ENCODE measurements around the gene AMDHD2.
"Not testable (repeated sequence)": the region's sequence is repeated elsewhere in the genome, so short reads cannot be mapped to it uniquely, and the experiment has no call there.

AMDHD2 gene

GRCh38 chr16:2531696-2532493 lies 11.7 kb downstream of the AMDHD2 start:
- DNase-seq (ENCODE audit: low read depth in 2 of 3, low spot score in 1 of 3) = peak; percentile 93 to 97 (median 95)

- DNase-seq (ENCODE audit: low read depth in 2 of 3, low spot score in 1 of 3) = peak in 2 of 3 donors; percentile 41 to 50
These were observed 12.4 kb downstream of the AMDHD2 start for GRCh38 chr16:2532494-2533141.

GRCh38 chr16:2533142-2533755 lies 13.1 kb downstream of the AMDHD2 start:
- not testable (repeated sequence) for DNase-seq (ENCODE audit: low read depth in 2 of 3, low spot score in 1 of 3)

DNA sequence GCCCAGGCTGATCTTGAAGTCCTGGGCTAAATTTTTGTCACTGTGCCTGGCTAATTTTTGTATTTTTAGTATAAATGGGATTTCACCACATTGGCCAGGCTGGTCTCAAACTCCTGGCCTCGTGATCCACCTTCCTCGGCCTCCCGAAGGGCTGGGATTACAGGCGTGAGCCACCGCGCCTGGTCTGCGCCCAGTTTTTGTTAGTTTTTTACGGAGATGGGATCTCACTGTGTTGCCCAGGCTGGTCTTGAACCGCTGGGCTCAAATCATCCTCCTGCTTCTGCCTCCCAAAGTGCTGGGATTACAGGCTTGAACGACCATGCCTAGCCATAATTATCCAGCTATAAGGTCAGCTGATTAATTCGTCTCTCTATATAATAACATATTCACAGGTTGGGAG lies 13.7 kb downstream of the AMDHD2 start:
- DNase-seq (ENCODE audit: low read depth in 2 of 3, low spot score in 1 of 3) = no peak

GRCh38 chr16:2534335-2534734 lies 14.2 kb downstream of the AMDHD2 start:
- DNase-seq (ENCODE audit: low read depth in 2 of 3, low spot score in 1 of 3) = not testable (repeated sequence)

DNA sequence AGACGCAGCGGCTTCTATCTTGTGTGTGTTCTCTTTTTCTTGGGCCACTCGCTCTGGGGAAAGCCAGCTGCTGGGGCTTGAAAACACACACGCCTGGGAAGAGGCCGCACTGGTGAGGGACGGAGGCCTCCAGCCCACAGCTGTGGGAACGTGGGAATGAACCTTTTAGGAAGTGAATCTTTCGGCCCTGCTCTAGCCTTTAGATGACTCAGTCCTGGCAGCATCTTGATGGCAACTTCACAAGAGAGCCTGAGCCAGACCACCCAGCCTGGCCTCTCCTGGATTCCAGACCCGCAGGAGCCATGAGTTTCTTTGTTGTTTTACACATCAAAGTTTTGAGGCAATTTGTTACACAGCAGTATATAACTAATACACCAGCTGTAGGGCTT lies 15.4 kb downstream of the AMDHD2 start:
- DNase-seq (ENCODE audit: low read depth in 2 of 3, low spot score in 1 of 3) = no peak

DNA sequence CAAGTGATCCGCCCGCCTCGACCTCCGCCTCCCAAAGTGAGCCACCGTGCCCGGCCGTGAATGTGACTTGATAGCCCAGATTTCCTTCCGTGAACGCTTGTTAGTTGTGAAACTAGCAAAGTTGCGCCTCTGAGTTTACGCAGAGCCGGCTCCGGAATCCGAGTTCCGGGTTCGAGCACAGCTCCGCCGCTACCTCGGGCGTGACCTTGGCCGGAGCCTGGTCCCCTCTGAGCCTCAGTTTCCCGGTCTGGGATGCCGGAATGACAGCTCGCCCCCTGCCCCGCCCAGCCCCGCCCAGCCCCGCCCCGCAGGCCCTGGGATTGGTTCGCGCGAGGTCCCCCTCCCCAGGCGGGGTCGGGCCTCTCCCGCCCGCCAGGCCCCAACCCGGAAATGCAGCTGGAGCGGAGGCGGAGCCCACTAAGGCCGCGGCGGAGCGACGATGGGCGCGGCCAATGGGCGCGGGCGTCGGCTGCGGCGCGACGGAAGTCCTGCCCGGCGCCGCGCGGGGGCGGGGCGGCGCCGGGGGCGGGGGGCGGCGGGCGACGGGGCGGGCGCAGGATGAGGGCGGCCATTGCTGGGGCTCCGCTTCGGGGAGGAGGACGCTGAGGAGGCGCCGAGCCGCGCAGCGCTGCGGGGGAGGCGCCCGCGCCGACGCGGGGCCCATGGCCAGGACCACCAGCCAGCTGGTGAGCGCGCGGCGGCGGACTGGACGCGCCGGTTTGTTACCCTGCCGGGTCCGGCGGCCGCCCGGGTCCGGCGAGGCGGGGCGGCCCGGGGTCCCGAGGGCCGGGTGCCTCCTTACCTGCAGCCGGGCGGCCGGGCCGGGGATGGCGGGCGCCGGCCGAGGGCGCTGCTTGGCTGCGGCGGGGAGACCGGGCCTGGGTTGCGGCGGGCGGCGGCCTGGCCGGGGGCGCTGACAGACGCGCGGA lies 17.5 kb downstream of the AMDHD2 start, which contains the start of gene PDPK1:
Gene PDPK1 (plus strand): TSS at position 571 of the 929 bp plus-strand sequence. CDS start 92 bp downstream, at position 663.
- DNase-seq (ENCODE audit: low read depth in 2 of 3, low spot score in 1 of 3) = peak; percentile 83 to 93 (median 89)

- DNase-seq (ENCODE audit: low read depth in 2 of 3, low spot score in 1 of 3) = not testable (repeated sequence)
These were observed 19.1 kb downstream of the AMDHD2 start for GRCh38 chr16:2539192-2539844.

DNA sequence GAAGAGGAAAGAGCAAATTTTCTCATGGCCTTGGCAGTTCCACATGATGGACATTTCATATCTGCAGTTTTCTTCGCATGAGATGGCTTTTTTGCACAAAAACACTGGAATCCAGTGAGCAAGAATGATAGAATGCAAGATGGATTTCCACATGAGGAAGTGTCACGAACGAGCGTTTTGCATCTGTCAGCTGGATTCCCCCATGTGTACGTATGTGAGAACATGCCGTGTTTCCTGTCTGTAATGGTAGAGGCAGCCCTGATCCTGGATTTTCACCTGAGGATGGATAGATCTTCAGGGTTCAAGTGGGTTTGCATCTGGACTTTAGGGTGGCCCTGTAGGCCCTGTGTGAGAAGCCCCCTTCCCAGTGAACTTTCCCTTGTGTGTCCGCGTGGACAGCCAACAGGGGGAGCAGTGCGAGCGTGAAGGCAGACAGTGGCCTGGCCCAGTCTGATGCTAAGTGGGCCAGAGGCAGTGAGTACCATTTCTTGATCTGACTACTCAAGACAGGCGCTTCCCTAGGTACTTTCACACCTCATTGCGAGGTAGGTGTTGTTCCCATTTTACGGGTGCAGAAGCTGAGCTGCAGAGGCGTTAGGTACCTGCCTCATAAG lies 19.8 kb downstream of the AMDHD2 start:
- DNase-seq (ENCODE audit: low read depth in 2 of 3, low spot score in 1 of 3) = peak in 1 of 3 donors; percentile 30

DNA sequence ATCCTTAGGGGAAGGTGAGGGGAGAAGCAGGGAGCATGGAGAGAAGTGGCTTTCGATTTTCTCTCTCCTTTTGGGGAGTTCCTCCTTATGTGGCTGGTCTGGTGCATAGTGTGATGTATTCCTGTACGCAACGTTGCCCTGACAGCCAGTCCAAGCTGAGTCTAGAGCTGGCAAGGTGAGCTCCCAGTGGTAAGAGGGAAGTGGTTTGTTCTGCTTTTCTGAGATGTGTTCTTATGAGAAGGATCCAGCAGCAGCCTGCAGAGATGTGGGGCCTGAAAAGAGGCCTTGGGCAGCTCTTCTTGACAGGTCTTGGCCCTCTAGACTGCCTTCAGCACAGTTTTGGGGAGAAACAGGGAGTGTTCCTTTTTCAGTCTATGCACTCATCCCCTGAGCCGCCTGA lies 20.7 kb downstream of the AMDHD2 start:
- DNase-seq (ENCODE audit: low read depth in 2 of 3, low spot score in 1 of 3) = not testable (repeated sequence)

DNA sequence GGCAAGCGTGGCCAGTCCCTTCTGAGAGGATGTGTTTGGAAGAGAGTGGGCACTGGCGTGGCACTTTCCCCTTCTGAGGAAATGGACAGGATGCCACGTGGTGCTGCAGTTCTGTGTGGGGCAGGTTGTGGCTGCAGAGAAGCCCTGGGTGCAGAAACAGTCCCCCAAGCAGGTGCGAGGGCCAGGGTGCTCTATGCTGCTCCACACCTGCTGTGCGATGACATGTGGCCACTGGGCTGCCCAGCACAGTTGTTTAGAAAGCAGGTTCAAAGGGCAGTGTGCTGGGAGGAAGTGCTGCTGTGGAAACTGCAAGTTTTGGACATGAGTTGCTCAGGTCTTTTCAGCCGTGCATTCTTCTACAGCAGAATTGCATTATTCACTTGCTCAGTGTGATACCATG lies 21.2 kb downstream of the AMDHD2 start:
- not testable (repeated sequence) for DNase-seq (ENCODE audit: low read depth in 2 of 3, low spot score in 1 of 3)

DNA sequence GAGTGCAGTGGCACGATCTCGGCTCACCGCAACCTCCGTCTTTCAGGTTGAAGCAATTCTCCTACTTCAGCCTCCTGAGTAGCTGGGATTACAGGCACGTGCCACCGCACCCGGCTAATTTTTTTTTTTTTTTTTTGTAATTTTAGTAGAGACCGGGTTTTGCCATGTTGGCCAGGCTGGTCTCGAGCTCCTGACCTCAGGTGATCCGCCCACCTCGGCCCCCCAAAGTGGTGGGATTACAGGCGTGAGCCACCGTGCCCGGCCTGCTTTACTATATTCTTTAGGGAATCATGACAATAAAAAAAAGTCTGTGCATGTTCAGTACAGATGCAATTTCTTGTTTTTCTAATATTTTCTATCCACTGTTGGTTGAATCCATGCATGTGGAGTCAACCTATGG lies 23.6 kb downstream of the AMDHD2 start:
- not testable (repeated sequence) for DNase-seq (ENCODE audit: low read depth in 2 of 3, low spot score in 1 of 3)

- DNase-seq (ENCODE audit: low read depth in 2 of 3, low spot score in 1 of 3) = not testable (repeated sequence)
These were observed 30.2 kb downstream of the AMDHD2 start for GRCh38 chr16:2550283-2550878.

DNA sequence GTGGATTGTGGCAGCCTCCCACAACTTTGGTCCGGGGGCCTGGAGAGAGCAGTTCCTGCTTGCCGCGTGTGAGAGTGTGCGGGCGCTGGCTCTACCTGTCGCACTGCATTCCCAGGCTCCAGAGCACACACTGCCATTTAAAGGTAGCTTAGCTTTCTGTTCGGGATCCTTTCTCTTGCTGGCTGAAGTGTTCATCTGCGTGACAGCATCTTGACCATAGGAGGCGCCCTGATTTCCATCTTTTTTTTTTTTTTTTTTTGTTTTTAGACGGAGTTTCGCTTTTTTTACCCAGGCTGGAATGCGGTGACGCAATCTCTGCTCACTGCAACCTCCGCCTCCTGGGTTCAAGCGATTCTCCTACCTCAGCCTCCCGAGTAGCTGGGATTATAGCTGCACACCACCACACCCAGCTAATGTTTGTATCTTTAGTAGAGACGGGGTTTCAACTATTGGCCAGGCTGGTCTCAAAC lies 31.3 kb downstream of the AMDHD2 start:
- not testable (repeated sequence) for DNase-seq (ENCODE audit: low read depth in 2 of 3, low spot score in 1 of 3)

DNA sequence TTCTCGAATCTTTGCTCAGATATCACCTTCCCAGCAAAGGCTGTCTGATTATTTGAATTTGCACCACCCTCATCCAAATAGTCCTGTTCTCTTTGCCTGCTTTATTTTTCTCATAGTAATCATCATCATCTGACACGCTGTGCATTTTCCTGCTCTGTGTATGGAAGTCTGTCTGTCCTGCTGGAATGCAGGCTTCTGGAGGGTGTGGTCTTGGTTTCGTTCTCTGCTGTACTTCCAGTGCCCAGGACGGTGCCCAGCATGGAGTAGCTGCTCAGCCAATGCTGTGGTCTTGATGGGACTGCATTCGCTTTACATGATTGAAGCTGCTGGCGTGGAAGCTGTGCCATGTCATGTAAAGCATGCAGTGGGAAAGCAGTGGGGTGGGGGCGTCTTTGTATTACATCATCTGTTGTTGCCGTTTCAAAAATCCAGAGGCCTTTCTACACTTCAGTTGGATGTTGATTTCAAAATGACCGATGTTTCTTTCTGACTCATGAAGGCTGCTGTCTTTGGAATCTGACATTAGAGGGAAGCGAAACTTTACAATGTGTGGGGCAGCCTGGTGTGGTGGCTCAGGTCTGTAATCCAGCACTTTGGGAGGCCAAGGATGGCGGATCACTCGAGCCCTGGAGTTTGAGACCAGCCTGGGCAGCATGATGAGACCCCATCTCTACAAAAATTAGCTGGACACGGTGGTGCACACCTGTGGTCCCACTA lies 34.7 kb downstream of the AMDHD2 start:
- DNase-seq (ENCODE audit: low read depth in 2 of 3, low spot score in 1 of 3) = not testable (repeated sequence)

DNA sequence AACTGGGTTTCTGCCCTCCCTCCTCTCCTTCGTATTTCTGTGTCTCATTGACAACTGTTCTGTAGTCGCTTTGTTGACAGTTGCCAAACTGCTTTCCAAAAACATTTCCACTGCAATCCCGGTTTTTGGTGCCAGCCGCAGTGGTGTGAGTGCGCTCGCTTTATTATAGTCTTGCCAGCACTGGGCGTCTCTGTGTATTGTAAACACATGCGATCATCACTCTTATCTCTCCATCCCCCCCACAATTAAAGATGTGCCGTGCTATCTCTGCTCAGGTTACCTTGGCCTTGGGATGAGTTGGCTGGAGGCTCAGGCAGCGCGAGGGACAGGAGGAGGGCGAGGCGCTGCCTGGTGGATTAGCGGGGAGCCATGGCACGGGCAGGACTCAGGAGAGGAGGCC lies 37.0 kb downstream of the AMDHD2 start:
- not testable (repeated sequence) for DNase-seq (ENCODE audit: low read depth in 2 of 3, low spot score in 1 of 3)

DNA sequence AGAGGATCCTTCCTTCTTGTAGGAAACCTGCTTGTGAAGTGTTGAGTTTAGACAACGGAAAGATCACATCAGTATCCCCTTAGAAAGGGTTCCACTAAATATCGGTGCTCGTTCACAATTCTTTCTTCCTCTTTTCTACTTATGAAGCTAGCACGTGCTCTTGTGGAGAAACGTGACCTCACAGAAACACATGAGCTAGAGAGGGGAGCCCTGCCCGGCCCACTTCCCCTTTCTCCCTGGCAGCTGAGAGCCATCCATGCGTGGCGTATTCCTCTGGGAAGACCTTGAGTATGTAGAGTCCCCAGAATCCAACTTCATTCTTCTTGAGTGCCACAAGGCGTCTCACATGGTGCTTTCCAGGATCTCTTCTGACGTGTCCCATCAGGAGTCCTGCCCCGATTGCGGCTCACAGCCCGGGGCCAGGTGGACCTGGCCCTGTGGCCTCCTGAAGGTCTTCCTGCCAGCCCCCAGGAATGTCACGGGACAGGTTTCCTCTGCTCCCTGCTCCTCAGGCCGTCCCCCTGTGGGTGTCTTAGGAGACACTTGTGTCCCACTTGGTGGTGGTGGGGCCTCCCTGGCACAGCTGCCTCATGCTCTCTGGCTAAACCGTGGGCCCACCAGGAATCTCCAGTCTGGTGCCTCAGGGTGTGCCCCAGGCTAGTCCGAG lies 40.1 kb downstream of the AMDHD2 start:
- DNase-seq (ENCODE audit: low read depth in 2 of 3, low spot score in 1 of 3) = not testable (repeated sequence)

GRCh38 chr16:2560798-2561133 lies 40.6 kb downstream of the AMDHD2 start:
- DNase-seq (ENCODE audit: low read depth in 2 of 3, low spot score in 1 of 3) = peak; percentile 45 to 58 (median 46)

Measured in stimulated activated CD4-positive, alpha-beta T cell treated with anti-CD3 and anti-CD28 coated beads, Interleukin-12 subunit alpha, Interleukin-12 subunit beta, amount 100 ng/mL, for 48 hours (primary cell).